Mucosa of gallbladder (tissue), 1 donor: ENCODE data around the gene FATE1. TPM values are rescaled to one million over a fixed set of nuclear protein-coding genes. Genes with fewer than 3 reads are reported as not detected.

Experiments
- DNase-seq: peaks from one replicate; pipeline ENCODE4 v3.0.0-alpha.2; 2020; ENCODE audit warnings: low spot score
- total RNA-seq: library from RNA; stranded (reverse); gene quantifications from one replicate; pipeline ENCODE4 v1.2.1, GENCODE V29; 2021
- donor health status: DM: no; HTN: no; CAD: no.

Gene FATE1
- total RNA-seq, 1 donor from 2014 or later: 0.52 TPM

GRCh38 chrX:151743651-151744470, 28.0 kb downstream of the FATE1 start:
- no peak for DNase-seq

GRCh38 chrX:151745651-151746050, 29.8 kb downstream of the FATE1 start:
- DNase-seq: no peak

GRCh38 chrX:151746502-151746901, 30.7 kb downstream of the FATE1 start:
- no peak for DNase-seq

GRCh38 chrX:151750511-151750910, 34.7 kb downstream of the FATE1 start:
- no peak for DNase-seq

- no peak for DNase-seq
These were observed 37.0 kb downstream of the FATE1 start for GRCh38 chrX:151752847-151753246.

GRCh38 chrX:151753313-151754046, 37.6 kb downstream of the FATE1 start:
- peak; percentile 50 for DNase-seq

GRCh38 chrX:151754047-151754429, 38.2 kb downstream of the FATE1 start:
- peak; percentile 46 for DNase-seq

GRCh38 chrX:151754641-151755215, 38.9 kb downstream of the FATE1 start:
- DNase-seq: no peak

GRCh38 chrX:151759041-151759708, 43.3 kb downstream of the FATE1 start:
- DNase-seq: no peak

- no peak for DNase-seq
These were observed 47.0 kb downstream of the FATE1 start for GRCh38 chrX:151762802-151763201.

- no peak for DNase-seq
These were observed 47.9 kb downstream of the FATE1 start for GRCh38 chrX:151763711-151764110.

GRCh38 chrX:151765026-151765425, 49.2 kb downstream of the FATE1 start:
- no peak for DNase-seq

GRCh38 chrX:151771726-151772125, 55.9 kb downstream of the FATE1 start:
- DNase-seq: no peak

Other genes starting within 250 kb of the FATE1 start
- not detected for gene PASD1, start 152.4 kb upstream of the FATE1 start, total RNA-seq
- gene PRRG3, start 20.6 kb upstream of the FATE1 start, total RNA-seq: 0.46 TPM
- gene CNGA2, start 18.7 kb downstream of the FATE1 start, total RNA-seq: not detected
- not detected for gene MAGEA4, start 196.9 kb downstream of the FATE1 start, total RNA-seq